ENCODE data around the gene MAP4K2.

DNA sequence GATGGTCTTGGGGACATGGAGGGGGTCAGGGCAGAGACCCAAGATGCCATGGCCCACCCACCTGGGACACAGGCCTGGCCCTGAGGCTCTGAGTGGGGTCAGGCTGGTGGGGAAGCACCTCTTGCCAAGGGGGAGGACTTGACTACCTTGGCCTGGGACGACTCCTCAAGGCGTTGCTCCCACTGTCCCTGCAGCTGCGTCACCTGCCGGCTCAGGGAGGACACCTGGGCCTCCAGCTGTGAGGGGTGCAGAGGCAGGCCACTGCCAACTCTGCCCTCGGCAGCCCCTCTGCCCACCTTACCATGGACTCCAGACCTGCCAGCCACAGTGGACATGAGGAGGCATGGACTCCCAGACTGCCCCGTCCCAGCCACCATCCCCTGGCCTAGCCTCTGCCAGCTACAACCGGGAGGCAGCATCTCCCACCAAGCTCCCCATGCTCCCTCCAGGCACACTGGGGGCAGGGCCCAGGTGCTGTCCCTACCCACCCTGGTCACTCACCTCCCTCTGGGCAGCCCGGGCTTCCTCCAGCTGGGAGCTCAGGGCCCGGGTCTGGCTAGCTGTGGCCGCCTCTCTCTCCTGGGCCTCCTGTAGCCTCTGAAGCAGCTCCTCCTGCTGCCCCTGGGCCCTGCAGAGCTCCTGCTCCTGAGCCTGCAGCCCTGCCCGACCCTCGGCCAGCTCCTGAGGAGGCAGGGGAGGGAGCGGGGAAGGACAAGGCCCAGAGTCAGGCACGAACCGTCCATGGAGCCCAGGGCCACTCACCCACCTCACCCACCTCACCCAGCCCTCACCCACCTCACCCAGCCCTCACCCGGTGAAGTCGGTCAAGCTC lies 32.8 kb upstream of the MAP4K2 start:
- no peak for TF ChIP-seq RAD21 (IDR thresholded peaks at IDR 0.05 in 1 of 2, conservative IDR thresholded peaks at IDR 0.05 in 1 of 2; ENCODE audit: low read depth in 2 of 2, low read length in 2 of 2)
- no peak for TF ChIP-seq JUN (IDR thresholded peaks at IDR 0.05; ENCODE audit: low read depth, low read length)
- TF ChIP-seq POLR2A (IDR thresholded peaks at IDR 0.05; ENCODE audit: control extremely low read depth in 1 of 2, low read depth in 2 of 2, low read length in 2 of 2), result no peak
- TF ChIP-seq EGR1 (IDR thresholded peaks at IDR 0.05; ENCODE audit: borderline replicate concordance, low read depth, low read length), result no peak
- no peak for TF ChIP-seq SIN3A (conservative IDR thresholded peaks at IDR 0.05 in 1 of 2, IDR thresholded peaks at IDR 0.05 in 1 of 2; ENCODE audit: low read depth in 1 of 2, low read length in 2 of 2)

All from H1 (cell line).